LoVo (cell line): Measurements from ENCODE around the gene RNASE13.

Experiments
- DNase-seq: peaks from one replicate; pipeline ENCODE4 v3.0.0-alpha.2; 2016; ENCODE audit warnings: low spot score

RNASE13 gene

GRCh38 chr14:21066882-21067502, 32.4 kb upstream of the RNASE13 start:
- DNase-seq: no peak

- DNase-seq: no peak
Observed at GRCh38 chr14:21063479-21063878, 28.9 kb upstream of the RNASE13 start.

- no peak for DNase-seq
Observed at GRCh38 chr14:21061347-21061668, 26.7 kb upstream of the RNASE13 start.

- no peak for DNase-seq
Observed at GRCh38 chr14:21060614-21061346, 26.2 kb upstream of the RNASE13 start.

- no peak for DNase-seq
Observed at GRCh38 chr14:21059842-21060613, 25.4 kb upstream of the RNASE13 start.

GRCh38 chr14:21058903-21059302, 24.3 kb upstream of the RNASE13 start:
- no peak for DNase-seq

GRCh38 chr14:21057803-21058675, 23.4 kb upstream of the RNASE13 start, which contains the start of gene RNASE8:
RNASE8 (plus strand) TSS chr14:21057822; CDS start chr14:21057893, 71 bp downstream.
- no peak for DNase-seq

- DNase-seq: no peak
Observed at GRCh38 chr14:21056520-21057163, 22.0 kb upstream of the RNASE13 start.

GRCh38 chr14:21055432-21056117, 21.0 kb upstream of the RNASE13 start:
- no peak for DNase-seq

GRCh38 chr14:21054768-21055145, 20.1 kb upstream of the RNASE13 start:
- no peak for DNase-seq

GRCh38 chr14:21054123-21054767, 19.6 kb upstream of the RNASE13 start:
- no peak for DNase-seq

GRCh38 chr14:21053184-21054122, 18.8 kb upstream of the RNASE13 start:
- no peak for DNase-seq

GRCh38 chr14:21050597-21050996, 16.0 kb upstream of the RNASE13 start:
- no peak for DNase-seq

- DNase-seq: no peak
Observed at GRCh38 chr14:21049271-21049673, 14.7 kb upstream of the RNASE13 start.

GRCh38 chr14:21048638-21049037, 14.0 kb upstream of the RNASE13 start:
- no peak for DNase-seq

- DNase-seq: no peak
Observed at GRCh38 chr14:21047378-21047781, 12.8 kb upstream of the RNASE13 start.

GRCh38 chr14:21043974-21044618, 9.5 kb upstream of the RNASE13 start:
- DNase-seq: peak; percentile 32

GRCh38 chr14:21043387-21043973, 8.9 kb upstream of the RNASE13 start:
- no peak for DNase-seq
